HepG2 (cell line): ENCODE data around the gene STK39. TPM values are rescaled to one million over a fixed set of nuclear protein-coding genes. Genes with fewer than 3 reads are reported as not detected.

Source experiments
- ATF5 ChIP-seq: sonication (generic); formaldehyde crosslinking; IDR thresholded peaks from 2 replicates; pipeline ENCODE4 v1.4.0; 2020; ENCODE audit warnings: mild to moderate bottlenecking, low read depth, missing genetic modification reagents
- E2F1 ChIP-seq: sonication (generic); formaldehyde crosslinking; IDR thresholded peaks from 2 replicates; pipeline ENCODE4 v1.5.0; 2020; ENCODE audit warnings: missing genetic modification reagents
- GPN1 ChIP-seq: sonication (generic); formaldehyde crosslinking; IDR thresholded peaks from 2 replicates; pipeline ENCODE4 v1.5.1; 2020; ENCODE audit warnings: missing genetic modification reagents, borderline replicate concordance
- JUND ChIP-seq: sonication (generic); formaldehyde crosslinking; IDR thresholded peaks from 2 replicates; pipeline ENCODE4 v1.8.0; 2022; ENCODE audit warnings: mild to moderate bottlenecking, missing genetic modification reagents
- MTF2 ChIP-seq: sonication (generic); formaldehyde crosslinking; IDR thresholded peaks from 2 replicates; pipeline ENCODE4 v1.5.0; 2020; ENCODE audit warnings: missing genetic modification reagents, borderline replicate concordance
- NKX3-1 ChIP-seq: sonication (generic); formaldehyde crosslinking; IDR thresholded peaks from 2 replicates; pipeline ENCODE4 v1.5.0; 2020; ENCODE audit warnings: missing genetic modification reagents
- SRF ChIP-seq: IDR thresholded peaks from 2 replicates; pipeline ENCODE4 v1.6.1; 2011; ENCODE audit warnings: mild to moderate bottlenecking, low read depth, low read length, moderate library complexity
- THAP7 ChIP-seq: sonication (generic); formaldehyde crosslinking; IDR thresholded peaks from 2 replicates; pipeline ENCODE4 v1.8.1; 2023; ENCODE audit warnings: mild to moderate bottlenecking, missing genetic modification reagents
- ZBTB7A ChIP-seq: sonication (generic); formaldehyde crosslinking; IDR thresholded peaks from 2 replicates; pipeline ENCODE4 v1.8.0; 2022; ENCODE audit warnings: mild to moderate bottlenecking, missing genetic modification reagents
- ZNF678 ChIP-seq: sonication (generic); formaldehyde crosslinking; IDR thresholded peaks from 2 replicates; pipeline ENCODE4 v1.4.0; 2020; ENCODE audit warnings: mild to moderate bottlenecking, missing genetic modification reagents
- ZNF724P ChIP-seq: sonication (generic); formaldehyde crosslinking; IDR thresholded peaks from 2 replicates; pipeline ENCODE4 v1.8.0; 2022; ENCODE audit warnings: missing genetic modification reagents, borderline replicate concordance
- ZNF776 ChIP-seq: sonication (generic); formaldehyde crosslinking; IDR thresholded peaks from 2 replicates; pipeline ENCODE4 v1.4.0; 2020; ENCODE audit warnings: mild to moderate bottlenecking, missing genetic modification reagents
- ZNF883 ChIP-seq: sonication (generic); formaldehyde crosslinking; IDR thresholded peaks from 2 replicates; pipeline ENCODE4 v1.5.1; 2020; ENCODE audit warnings: mild to moderate bottlenecking, missing genetic modification reagents; ENCODE audit errors: not compliant biosample characterization
- polyA plus RNA-seq, 8 experiments: library from polyadenylated mRNA; depleted of rRNA in 3 of 8; stranded (reverse) in 7 of 8; unstranded in 1 of 8; fragments of >200 nt; fragmentation: Illumina TruSeq in 4 of 8; extraction: Trizol in 4 of 8; gene quantifications; 2 replicates each; pipeline versions ENCODE4 v1.2.1 to v1.2.3, GENCODE V29; 2011 to 2016; ENCODE audit warnings: low read depth in 4 of 8, missing spikeins in 1 of 8, mixed read lengths in 1 of 8; ENCODE audit not compliant: insufficient read depth in 1 of 8
- total RNA-seq, 5 experiments: library from RNA; depleted of rRNA; stranded (reverse); fragments of >200 nt; fragmentation: Illumina TruSeq; extraction: Trizol; gene quantifications; 2 replicates each; pipeline ENCODE4 v1.2.3, GENCODE V29; 2016; ENCODE audit warnings: low read depth in 1 of 5
- TF ChIP-seq, protein P1 (sequence below): IDR thresholded peaks from 2 replicates; pipeline ENCODE4 v1.6.1; 2016
- TF ChIP-seq, protein P2 (sequence below): sonication (generic); formaldehyde crosslinking; IDR thresholded peaks from 2 replicates; pipeline ENCODE4 v1.4.0; 2020; ENCODE audit warnings: missing genetic modification reagents
- TF ChIP-seq, protein P3 (sequence below): sonication (generic); formaldehyde crosslinking; IDR thresholded peaks from 2 replicates; pipeline ENCODE4 v1.4.0; 2020; ENCODE audit warnings: mild to moderate bottlenecking, missing genetic modification reagents, borderline replicate concordance

The STK39 gene
- total and polyA plus RNA-seq, 2 of the 13 experiments (the other 11 are each of a cell fraction or from before 2014, with no cell fraction given), result 27.3 to 38.4 TPM

- TF ChIP-seq, protein P1, sequence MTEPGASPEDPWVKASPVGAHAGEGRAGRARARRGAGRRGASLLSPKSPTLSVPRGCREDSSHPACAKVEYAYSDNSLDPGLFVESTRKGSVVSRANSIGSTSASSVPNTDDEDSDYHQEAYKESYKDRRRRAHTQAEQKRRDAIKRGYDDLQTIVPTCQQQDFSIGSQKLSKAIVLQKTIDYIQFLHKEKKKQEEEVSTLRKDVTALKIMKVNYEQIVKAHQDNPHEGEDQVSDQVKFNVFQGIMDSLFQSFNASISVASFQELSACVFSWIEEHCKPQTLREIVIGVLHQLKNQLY (CRISPR knock-in tag), result no peak
- TF ChIP-seq, protein P2, sequence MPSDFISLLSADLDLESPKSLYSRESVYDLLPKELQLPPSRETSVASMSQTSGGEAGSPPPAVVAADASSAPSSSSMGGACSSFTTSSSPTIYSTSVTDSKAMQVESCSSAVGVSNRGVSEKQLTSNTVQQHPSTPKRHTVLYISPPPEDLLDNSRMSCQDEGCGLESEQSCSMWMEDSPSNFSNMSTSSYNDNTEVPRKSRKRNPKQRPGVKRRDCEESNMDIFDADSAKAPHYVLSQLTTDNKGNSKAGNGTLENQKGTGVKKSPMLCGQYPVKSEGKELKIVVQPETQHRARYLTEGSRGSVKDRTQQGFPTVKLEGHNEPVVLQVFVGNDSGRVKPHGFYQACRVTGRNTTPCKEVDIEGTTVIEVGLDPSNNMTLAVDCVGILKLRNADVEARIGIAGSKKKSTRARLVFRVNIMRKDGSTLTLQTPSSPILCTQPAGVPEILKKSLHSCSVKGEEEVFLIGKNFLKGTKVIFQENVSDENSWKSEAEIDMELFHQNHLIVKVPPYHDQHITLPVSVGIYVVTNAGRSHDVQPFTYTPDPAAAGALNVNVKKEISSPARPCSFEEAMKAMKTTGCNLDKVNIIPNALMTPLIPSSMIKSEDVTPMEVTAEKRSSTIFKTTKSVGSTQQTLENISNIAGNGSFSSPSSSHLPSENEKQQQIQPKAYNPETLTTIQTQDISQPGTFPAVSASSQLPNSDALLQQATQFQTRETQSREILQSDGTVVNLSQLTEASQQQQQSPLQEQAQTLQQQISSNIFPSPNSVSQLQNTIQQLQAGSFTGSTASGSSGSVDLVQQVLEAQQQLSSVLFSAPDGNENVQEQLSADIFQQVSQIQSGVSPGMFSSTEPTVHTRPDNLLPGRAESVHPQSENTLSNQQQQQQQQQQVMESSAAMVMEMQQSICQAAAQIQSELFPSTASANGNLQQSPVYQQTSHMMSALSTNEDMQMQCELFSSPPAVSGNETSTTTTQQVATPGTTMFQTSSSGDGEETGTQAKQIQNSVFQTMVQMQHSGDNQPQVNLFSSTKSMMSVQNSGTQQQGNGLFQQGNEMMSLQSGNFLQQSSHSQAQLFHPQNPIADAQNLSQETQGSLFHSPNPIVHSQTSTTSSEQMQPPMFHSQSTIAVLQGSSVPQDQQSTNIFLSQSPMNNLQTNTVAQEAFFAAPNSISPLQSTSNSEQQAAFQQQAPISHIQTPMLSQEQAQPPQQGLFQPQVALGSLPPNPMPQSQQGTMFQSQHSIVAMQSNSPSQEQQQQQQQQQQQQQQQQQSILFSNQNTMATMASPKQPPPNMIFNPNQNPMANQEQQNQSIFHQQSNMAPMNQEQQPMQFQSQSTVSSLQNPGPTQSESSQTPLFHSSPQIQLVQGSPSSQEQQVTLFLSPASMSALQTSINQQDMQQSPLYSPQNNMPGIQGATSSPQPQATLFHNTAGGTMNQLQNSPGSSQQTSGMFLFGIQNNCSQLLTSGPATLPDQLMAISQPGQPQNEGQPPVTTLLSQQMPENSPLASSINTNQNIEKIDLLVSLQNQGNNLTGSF (CRISPR knock-in tag), result no peak; the same call in 1 of the 2 replicates
- TF ChIP-seq SRF (no peak), NKX3-1 (CRISPR knock-in tag) (0 out of 2 replicates have a peak, but pooled peaks have one; percentile 52), GPN1 (CRISPR knock-in tag) (no peak), ZNF678 (CRISPR knock-in tag) (no peak), MTF2 (CRISPR knock-in tag) (no peak), THAP7 (CRISPR knock-in tag) (no peak), ZNF724P (CRISPR knock-in tag) (no peak), JUND (CRISPR knock-in tag) (0 out of 2 replicates have a peak, but pooled peaks have one; percentile 53), ZNF776 (CRISPR knock-in tag) (no peak), ZBTB7A (CRISPR knock-in tag) (no peak; the same call in 1 of the 2 replicates), E2F1 (CRISPR knock-in tag) (no peak), ZNF883 (no peak), ATF5 (CRISPR knock-in tag) (no peak)
- TF ChIP-seq, protein P3, sequence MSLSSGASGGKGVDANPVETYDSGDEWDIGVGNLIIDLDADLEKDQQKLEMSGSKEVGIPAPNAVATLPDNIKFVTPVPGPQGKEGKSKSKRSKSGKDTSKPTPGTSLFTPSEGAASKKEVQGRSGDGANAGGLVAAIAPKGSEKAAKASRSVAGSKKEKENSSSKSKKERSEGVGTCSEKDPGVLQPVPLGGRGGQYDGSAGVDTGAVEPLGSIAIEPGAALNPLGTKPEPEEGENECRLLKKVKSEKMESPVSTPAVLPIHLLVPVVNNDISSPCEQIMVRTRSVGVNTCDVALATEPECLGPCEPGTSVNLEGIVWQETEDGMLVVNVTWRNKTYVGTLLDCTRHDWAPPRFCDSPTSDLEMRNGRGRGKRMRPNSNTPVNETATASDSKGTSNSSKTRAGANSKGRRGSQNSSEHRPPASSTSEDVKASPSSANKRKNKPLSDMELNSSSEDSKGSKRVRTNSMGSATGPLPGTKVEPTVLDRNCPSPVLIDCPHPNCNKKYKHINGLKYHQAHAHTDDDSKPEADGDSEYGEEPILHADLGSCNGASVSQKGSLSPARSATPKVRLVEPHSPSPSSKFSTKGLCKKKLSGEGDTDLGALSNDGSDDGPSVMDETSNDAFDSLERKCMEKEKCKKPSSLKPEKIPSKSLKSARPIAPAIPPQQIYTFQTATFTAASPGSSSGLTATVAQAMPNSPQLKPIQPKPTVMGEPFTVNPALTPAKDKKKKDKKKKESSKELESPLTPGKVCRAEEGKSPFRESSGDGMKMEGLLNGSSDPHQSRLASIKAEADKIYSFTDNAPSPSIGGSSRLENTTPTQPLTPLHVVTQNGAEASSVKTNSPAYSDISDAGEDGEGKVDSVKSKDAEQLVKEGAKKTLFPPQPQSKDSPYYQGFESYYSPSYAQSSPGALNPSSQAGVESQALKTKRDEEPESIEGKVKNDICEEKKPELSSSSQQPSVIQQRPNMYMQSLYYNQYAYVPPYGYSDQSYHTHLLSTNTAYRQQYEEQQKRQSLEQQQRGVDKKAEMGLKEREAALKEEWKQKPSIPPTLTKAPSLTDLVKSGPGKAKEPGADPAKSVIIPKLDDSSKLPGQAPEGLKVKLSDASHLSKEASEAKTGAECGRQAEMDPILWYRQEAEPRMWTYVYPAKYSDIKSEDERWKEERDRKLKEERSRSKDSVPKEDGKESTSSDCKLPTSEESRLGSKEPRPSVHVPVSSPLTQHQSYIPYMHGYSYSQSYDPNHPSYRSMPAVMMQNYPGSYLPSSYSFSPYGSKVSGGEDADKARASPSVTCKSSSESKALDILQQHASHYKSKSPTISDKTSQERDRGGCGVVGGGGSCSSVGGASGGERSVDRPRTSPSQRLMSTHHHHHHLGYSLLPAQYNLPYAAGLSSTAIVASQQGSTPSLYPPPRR, result peak; percentile 56; the same call in 1 of the 2 replicates
Observed at GRCh38 chr2:168166902-168167510, 80.4 kb downstream of the STK39 start (continued).
